GM21717 (cell line): Measurements from ENCODE around the gene MATCAP1.

ENCODE experiments used
- ATAC-seq: cut with Tn5 transposase; IDR thresholded peaks from one replicate; pipeline ENCODE4 v1.9.1; 2021; ENCODE audit warnings: mild to moderate bottlenecking, moderate library complexity; ENCODE audit not compliant: unreplicated experiment

Gene MATCAP1

DNA sequence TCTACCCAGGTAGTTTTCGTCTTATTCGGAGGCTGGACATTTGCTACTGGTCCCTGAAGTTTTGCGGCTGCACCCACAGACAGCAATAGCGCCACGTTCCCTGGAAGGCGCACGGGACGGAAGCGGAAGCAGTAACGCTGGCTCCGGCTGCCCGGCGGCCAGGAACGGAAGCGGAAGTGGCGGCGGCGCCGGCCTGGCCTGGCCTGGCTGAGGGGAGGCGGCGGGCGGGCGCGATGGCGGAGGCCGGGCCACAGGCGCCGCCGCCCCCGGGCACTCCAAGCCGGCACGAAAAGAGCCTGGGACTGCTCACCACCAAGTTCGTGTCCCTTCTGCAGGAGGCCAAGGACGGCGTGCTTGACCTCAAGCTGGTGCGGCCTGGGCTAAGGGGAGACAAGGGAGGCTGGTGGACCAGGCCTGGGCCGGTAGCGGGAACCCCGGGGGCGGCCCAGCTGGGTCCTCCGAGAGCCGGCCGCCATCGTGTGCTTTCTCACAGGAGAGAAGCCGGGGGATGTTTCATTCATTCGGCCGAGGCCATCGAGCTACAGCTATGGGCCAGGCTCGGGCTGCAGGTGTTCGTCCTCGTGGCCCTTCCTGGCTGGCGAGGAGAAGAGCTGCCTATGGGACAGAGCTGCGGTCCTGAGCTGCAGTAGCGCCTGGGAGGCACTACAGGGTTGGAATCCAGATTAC lies 8.4 kb upstream of the MATCAP1 start, which contains the start of gene E2F4:
E2F4 (plus strand) TSS at position 161 of the 687 bp plus-strand sequence; CDS start at position 234, 73 bp downstream.
- peak; percentile 76 for ATAC-seq

DNA sequence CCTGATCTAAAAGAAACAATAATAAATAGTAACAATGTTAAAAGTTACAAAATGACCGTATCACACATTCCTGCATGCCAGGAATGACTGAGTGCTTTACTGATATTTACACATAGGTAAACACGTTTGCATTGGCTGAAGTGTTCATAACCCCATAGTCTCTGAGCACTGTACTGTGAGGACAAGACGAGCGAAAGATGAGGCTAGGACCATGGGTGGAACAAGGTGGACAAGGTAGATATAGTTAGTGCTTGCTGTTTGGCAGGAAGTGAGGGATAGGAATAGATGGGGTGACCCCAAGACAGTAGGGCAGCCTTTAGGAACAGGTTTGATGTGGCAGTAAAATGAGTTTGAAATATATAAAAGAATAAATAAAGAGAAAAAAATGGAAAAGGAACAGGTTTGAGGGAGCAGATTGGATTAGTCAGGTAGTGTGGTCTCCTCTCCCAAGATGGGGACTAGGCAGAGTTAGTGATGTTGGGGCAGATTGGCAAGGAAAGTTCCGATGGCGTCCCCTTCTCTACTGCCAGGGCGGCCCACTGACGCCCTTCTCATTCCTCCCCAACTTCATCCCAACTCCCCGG lies 7.7 kb upstream of the MATCAP1 start:
- ATAC-seq, result no peak

- ATAC-seq, result no peak
These were observed 7.0 kb upstream of the MATCAP1 start for GRCh38 chr16:67190448-67191399.

- ATAC-seq, result no peak
These were observed 6.3 kb upstream of the MATCAP1 start, which contains the start of gene EXOC3L1 for GRCh38 chr16:67190041-67190440. Gene EXOC3L1 (minus strand): TSS chr16:67190136. CDS start chr16:67189676, 460 bp downstream.

- ATAC-seq, result no peak
These were observed 5.0 kb upstream of the MATCAP1 start for GRCh38 chr16:67188798-67189197.

- ATAC-seq, result no peak
These were observed 4.6 kb upstream of the MATCAP1 start for GRCh38 chr16:67188323-67188722.

GRCh38 chr16:67187175-67187890 lies 3.6 kb upstream of the MATCAP1 start:
- no peak for ATAC-seq

DNA sequence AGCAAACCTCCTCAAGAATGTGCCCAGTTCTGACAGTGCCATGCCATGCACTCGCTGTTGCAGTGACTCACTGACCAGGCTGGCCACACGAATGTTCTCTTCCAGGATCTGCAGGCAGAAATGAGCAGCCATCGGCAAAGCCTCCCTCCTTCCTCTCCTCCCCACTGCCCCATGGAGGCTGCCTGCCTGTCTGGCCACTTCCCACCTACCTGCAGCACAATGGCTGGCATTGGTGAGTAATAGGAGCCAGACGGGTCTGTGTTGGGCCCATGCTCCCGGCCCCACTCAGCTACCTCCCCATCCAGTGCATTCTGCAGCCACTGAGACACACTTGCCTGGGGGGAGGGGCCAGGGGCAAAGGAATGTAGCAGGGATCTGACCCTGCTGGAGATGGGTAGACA lies 2.8 kb upstream of the MATCAP1 start:
- ATAC-seq, result no peak

- no peak for ATAC-seq
These were observed 1.9 kb upstream of the MATCAP1 start for GRCh38 chr16:67185651-67186134.

DNA sequence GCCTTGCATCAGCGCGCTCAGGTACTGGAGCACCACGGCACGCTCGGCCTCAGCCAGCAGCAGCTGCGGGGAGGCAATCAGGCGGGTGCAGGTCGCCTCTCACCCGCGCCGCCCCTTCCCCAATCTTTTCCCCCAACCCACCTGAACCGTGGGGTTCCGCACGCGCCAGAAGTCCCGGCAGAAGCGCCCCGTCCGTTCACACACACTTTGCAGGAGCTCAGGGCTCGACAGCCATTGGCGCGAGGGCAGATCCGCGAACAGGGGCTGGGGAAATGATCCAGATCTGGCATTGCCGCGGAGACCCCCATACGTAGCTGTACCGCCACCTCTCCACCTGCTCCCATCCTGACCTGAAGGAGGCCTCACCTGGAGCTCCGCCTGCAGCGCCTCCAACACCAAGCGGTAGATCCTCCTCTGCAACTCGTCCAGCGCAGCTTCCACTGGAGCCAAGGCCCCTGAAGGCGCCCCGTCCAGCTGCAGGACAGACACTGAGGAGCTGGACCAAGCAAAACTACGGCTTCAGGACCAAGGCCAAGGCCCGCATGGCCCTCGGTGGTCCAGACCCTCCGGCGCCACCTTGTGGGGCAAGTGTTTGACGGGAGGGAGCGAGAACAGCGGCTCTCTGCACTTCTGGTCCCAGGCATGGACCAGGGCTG lies 1.4 kb upstream of the MATCAP1 start:
- ATAC-seq, result no peak

- ATAC-seq, result no peak
These were observed 761 bp upstream of the MATCAP1 start for GRCh38 chr16:67184453-67184994.

- no peak for ATAC-seq
These were observed 508 bp downstream of the MATCAP1 start for GRCh38 chr16:67183284-67183626.

- ATAC-seq, result no peak
These were observed 1.5 kb downstream of the MATCAP1 start for GRCh38 chr16:67182288-67182687.

GRCh38 chr16:67181346-67181745 lies 2.4 kb downstream of the MATCAP1 start:
- ATAC-seq, result no peak

- no peak for ATAC-seq
These were observed 3.6 kb downstream of the MATCAP1 start for GRCh38 chr16:67180166-67180565.

DNA sequence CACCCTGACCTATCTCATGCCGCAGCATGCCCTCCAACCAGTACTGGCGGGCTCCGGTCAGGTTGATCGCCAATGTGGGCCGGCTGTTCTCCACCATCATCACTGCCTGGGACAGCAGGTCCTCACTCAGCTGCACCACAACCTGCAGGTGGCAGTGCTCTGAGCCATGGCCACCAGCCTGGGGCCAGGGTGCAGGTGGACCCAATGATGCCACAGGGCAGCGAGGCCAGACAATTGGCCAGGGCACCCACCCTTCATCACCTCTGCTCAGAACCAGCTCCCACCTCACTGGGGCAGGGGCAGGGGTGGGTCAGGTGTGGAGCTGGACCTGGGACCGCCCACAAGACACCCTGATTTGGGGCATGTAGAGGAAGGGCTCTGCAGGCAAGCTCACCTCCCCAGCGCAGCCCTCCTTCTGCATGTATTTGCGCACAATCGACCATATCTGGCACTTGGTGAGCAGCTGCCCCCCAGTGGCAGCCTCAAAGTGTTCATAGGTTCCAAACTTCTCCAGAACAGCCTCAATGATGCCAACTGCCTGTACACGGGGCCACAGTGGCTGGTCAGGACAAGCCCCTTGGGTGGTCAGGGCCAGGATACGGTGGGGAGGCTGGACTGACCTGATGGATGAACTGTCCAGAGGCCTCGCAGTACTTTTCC lies 4.2 kb downstream of the MATCAP1 start:
- no peak for ATAC-seq

DNA sequence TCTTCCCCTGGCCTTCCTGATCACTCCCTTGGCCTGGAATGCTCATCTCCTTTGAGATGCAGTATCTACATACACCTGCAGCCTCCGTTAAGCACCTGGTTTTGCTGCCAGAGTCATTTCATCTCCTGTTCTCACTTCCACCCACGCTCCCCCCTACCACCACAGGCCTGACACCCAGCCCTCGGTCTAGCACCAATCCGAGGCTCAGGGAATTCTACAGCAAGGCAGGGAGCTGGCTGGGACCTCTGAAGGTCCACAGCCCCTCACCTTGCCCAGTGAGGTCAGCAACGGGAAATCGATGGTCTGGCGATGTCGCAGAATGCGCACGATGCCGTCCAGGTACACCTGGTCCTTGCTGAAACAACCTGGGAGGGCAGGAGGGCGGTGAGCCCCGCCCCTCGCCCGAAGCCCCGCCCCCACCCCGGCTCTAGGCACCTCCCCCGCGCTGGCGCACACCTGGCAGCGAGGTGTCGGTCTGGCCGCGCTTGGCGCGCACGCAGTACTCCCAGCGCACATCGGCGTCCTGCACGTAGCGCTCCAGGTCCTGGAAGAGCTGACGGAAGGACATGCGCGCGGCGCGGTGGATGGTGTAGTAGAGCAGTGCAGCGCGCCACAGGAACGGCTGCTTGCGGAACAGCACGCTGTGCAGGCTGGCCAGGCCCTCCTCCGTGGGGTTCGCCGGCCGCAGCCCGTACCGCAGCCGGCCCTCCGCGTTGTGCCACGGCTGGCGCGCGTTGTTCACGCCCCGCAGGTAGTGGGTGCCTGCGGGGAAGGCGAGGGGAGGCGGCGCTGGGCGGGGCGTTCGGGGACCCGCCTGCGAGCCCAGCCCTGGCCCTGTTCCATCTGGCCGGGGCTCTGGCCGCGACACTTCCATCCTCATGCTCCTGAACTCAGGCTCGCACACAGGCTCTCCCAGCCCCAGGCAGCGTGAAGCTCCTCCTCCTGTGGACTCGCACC lies 5.7 kb downstream of the MATCAP1 start:
- no peak for ATAC-seq

GRCh38 chr16:67176662-67177061 lies 7.1 kb downstream of the MATCAP1 start:
- ATAC-seq, result no peak
